Measurements from ENCODE around the gene SLC35A1.

- TF ChIP-seq CTCF (IDR thresholded peaks at IDR 0.05; ENCODE audit: low read length): no peak
- TF ChIP-seq EZH2 (IDR thresholded peaks at IDR 0.05; ENCODE audit: borderline replicate concordance, low read length): no peak
Measured at GRCh38 chr6:87561017-87561416, 88.2 kb downstream of the SLC35A1 start.
